WTC11 (cell line): ENCODE results near the gene NEFH. TPM values are rescaled to one million over a fixed set of nuclear protein-coding genes. Genes with fewer than 3 reads are reported as not detected.

ENCODE experiments used
- ATAC-seq: fragments of 200-7000 bp; cut with Tn5 transposase; 2 replicates; pipeline ENCODE4 v1.10.0; 2021; ENCODE audit warnings: mild to moderate bottlenecking, moderate library complexity
- CTCF ChIA-PET: fragments of 300-600 bp; sonication (Branson Sonifier 250); formaldehyde crosslinking; loops from one replicate; lab custom pipeline; 2021; ENCODE audit warnings: antibody characterized with exemption; lab: Charles Lee
- POLR2A ChIA-PET: fragments of 350-600 bp; sonication (Branson Sonifier 250); formaldehyde crosslinking; loops from one replicate; lab custom pipeline; 2021; ENCODE audit warnings: antibody characterized with exemption; lab: Charles Lee
- DNase-seq: peaks from one replicate; pipeline ENCODE4 v3.0.0; 2021; ENCODE audit warnings: low spot score
- H3K27ac Mint-ChIP-seq: 2 replicates; pipeline ENCODE4 v1.8.0; 2021; ENCODE audit warnings: mixed read lengths
- H3K27me3 Mint-ChIP-seq: 2 replicates; pipeline ENCODE4 v1.8.0; 2021; ENCODE audit warnings: low read depth, mild to moderate bottlenecking, moderate library complexity, mixed read lengths
- H3K36me3 Mint-ChIP-seq: 2 replicates; pipeline ENCODE4 v1.8.0; 2021; ENCODE audit warnings: mixed read lengths
- H3K4me1 Mint-ChIP-seq: 2 replicates; pipeline ENCODE4 v1.8.0; 2022; ENCODE audit warnings: mixed read lengths
- H3K4me3 Mint-ChIP-seq: 2 replicates; pipeline ENCODE4 v1.8.0; 2021; ENCODE audit warnings: mild to moderate bottlenecking, moderate library complexity, mixed read lengths
- H3K9me3 Mint-ChIP-seq: 2 replicates; pipeline ENCODE4 v1.8.0; 2021; ENCODE audit warnings: mixed read lengths
- ATF1 ChIP-seq: sonication (generic); formaldehyde crosslinking; IDR thresholded peaks from 2 replicates; pipeline ENCODE4 v1.8.1; 2023; ENCODE audit warnings: mild to moderate bottlenecking, moderate library complexity, missing genetic modification reagents
- CBFB ChIP-seq: sonication (generic); formaldehyde crosslinking; IDR thresholded peaks from 2 replicates; pipeline ENCODE4 v1.8.1; 2022; ENCODE audit warnings: mild to moderate bottlenecking, low read depth, missing genetic modification reagents
- CREB1 ChIP-seq: sonication (generic); formaldehyde crosslinking; IDR thresholded peaks from 2 replicates; pipeline ENCODE4 v1.8.0; 2023; ENCODE audit warnings: mild to moderate bottlenecking, missing genetic modification reagents
- CREM ChIP-seq: sonication (generic); formaldehyde crosslinking; IDR thresholded peaks from 2 replicates; pipeline ENCODE4 v1.8.1; 2022; ENCODE audit warnings: mild to moderate bottlenecking, missing genetic modification reagents, moderate library complexity
- ESRRA ChIP-seq: sonication (generic); formaldehyde crosslinking; IDR thresholded peaks from 2 replicates; pipeline ENCODE4 v1.8.1; 2022; ENCODE audit warnings: mild to moderate bottlenecking, missing genetic modification reagents, borderline replicate concordance
- FOXK1 ChIP-seq: sonication (generic); formaldehyde crosslinking; IDR thresholded peaks from 2 replicates; pipeline ENCODE4 v1.8.0; 2022; ENCODE audit warnings: mild to moderate bottlenecking, moderate library complexity, missing genetic modification reagents
- GRHL2 ChIP-seq: fragments of 250-450 bp; sonication (Bioruptor Pico); IDR thresholded peaks from 2 replicates; pipeline ENCODE4 v1.8.0; 2022; ENCODE audit warnings: mild to moderate bottlenecking, moderate library complexity; ENCODE audit not compliant: insufficient replicate concordance, severe bottlenecking
- IRF2 ChIP-seq: sonication (generic); formaldehyde crosslinking; IDR thresholded peaks from 2 replicates; pipeline ENCODE4 v1.8.0; 2022; ENCODE audit warnings: low read depth, missing genetic modification reagents, borderline replicate concordance
- JUN ChIP-seq: sonication (generic); formaldehyde crosslinking; IDR thresholded peaks from 2 replicates; pipeline ENCODE4 v1.8.0; 2023; ENCODE audit warnings: mild to moderate bottlenecking, missing genetic modification reagents
- NFATC4 ChIP-seq: fragments of 250-450 bp; sonication (Bioruptor Pico); IDR thresholded peaks from 2 replicates; pipeline ENCODE4 v1.9.0; 2021; ENCODE audit warnings: mild to moderate bottlenecking
- RELA ChIP-seq: sonication (generic); formaldehyde crosslinking; IDR thresholded peaks from 2 replicates; pipeline ENCODE4 v1.8.1; 2022; ENCODE audit warnings: missing genetic modification reagents, mild to moderate bottlenecking, borderline replicate concordance
- TP53 ChIP-seq: sonication (generic); formaldehyde crosslinking; IDR thresholded peaks from 2 replicates; pipeline ENCODE4 v1.8.1; 2023; ENCODE audit warnings: mild to moderate bottlenecking, missing genetic modification reagents
- USF1 ChIP-seq: sonication (generic); formaldehyde crosslinking; IDR thresholded peaks from 2 replicates; pipeline ENCODE4 v1.8.0; 2022; ENCODE audit warnings: mild to moderate bottlenecking, missing genetic modification reagents
- ZNF121 ChIP-seq: sonication (generic); formaldehyde crosslinking; IDR thresholded peaks from 2 replicates; pipeline ENCODE4 v1.8.0; 2023; ENCODE audit warnings: missing genetic modification reagents
- ZNF138 ChIP-seq: sonication (generic); formaldehyde crosslinking; conservative IDR thresholded peaks from 2 replicates; pipeline ENCODE4 v1.8.1; 2022; ENCODE audit warnings: mild to moderate bottlenecking, moderate library complexity, missing genetic modification reagents
- ZNF416 ChIP-seq: fragments of 250-450 bp; sonication (Bioruptor Pico); IDR thresholded peaks from 2 replicates; pipeline ENCODE4 v1.9.0; 2021; ENCODE audit warnings: mild to moderate bottlenecking, inconsistent platforms
- ZNF423 ChIP-seq: fragments of 250-450 bp; sonication (Bioruptor Pico); IDR thresholded peaks from 2 replicates; pipeline ENCODE4 v2.1.2; 2022; ENCODE audit warnings: mild to moderate bottlenecking, moderate library complexity
- ZNF512 ChIP-seq: sonication (generic); formaldehyde crosslinking; IDR thresholded peaks from 2 replicates; pipeline ENCODE4 v1.8.1; 2022; ENCODE audit warnings: missing genetic modification reagents, borderline replicate concordance
- total RNA-seq: library from RNA; stranded (reverse); gene quantifications from 3 replicates; pipeline ENCODE4 v1.2.3, GENCODE V29; 2021
- TF ChIP-seq, protein P1 (sequence below): fragments of 250-450 bp; sonication (Bioruptor Pico); IDR thresholded peaks from 2 replicates; pipeline ENCODE4 v1.9.0; 2021; ENCODE audit warnings: moderate library complexity, mild to moderate bottlenecking, inconsistent platforms, borderline replicate concordance
- TF ChIP-seq, protein P2 (sequence below): sonication (generic); formaldehyde crosslinking; IDR thresholded peaks from 2 replicates; pipeline ENCODE4 v1.8.0; 2023; ENCODE audit warnings: mild to moderate bottlenecking, missing genetic modification reagents
- TF ChIP-seq, protein P3 (sequence below): sonication (generic); formaldehyde crosslinking; IDR thresholded peaks from 2 replicates; pipeline ENCODE4 v1.8.1; 2023; ENCODE audit warnings: mild to moderate bottlenecking, missing genetic modification reagents

NEFH gene
- total RNA-seq, 1 experiment from 2014 or later = 2.6 TPM

- Mint-ChIP-seq H3K27ac (no peak overlapping the region), H3K27me3 (peaks cover 48% of the 10 kb centered on the region), H3K4me3 (no peak overlapping the region), H3K4me1 (peaks cover 31% of the 10 kb centered on the region), H3K9me3 (no peaks in the 10 kb centered on the region), H3K36me3 (peaks cover 12% of the 10 kb centered on the region; the same call in 1 of the 2 replicates)
- ATAC-seq (no peak), DNase-seq (no peak)
- POLR2A ChIA-PET = interaction anchor here (0.7 kb wide), 1 partner anchor 36 kb away, joined by 8 read pairs; no protein-coding TSS in a partner anchor
- CTCF ChIA-PET = interaction anchor here (0.7 to 6.2 kb wide), 6 partner anchors 13 to 329 kb away, joined by 5 to 60 read pairs (median 6); partner anchors contain the start of gene THOC5
- TF ChIP-seq USF1 (CRISPR knock-in tag) (no peak), ZNF138 (CRISPR knock-in tag) (no peak), ATF1 (CRISPR knock-in tag) (no peak), GRHL2 (CRISPR knock-in tag) (no peak), ZNF121 (CRISPR knock-in tag) (no peak), RELA (no peak), IRF2 (CRISPR knock-in tag) (no peak), FOXK1 (CRISPR knock-in tag) (no peak), ZNF423 (CRISPR knock-in tag) (no peak), CREM (no peak), TP53 (CRISPR knock-in tag) (no peak)
- TF ChIP-seq, protein P1, sequence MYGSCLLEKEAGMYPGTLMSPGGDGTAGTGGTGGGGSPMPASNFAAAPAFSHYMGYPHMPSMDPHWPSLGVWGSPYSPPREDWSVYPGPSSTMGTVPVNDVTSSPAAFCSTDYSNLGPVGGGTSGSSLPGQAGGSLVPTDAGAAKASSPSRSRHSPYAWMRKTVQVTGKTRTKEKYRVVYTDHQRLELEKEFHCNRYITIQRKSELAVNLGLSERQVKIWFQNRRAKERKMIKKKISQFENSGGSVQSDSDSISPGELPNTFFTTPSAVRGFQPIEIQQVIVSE = no peak
- TF ChIP-seq, protein P2, sequence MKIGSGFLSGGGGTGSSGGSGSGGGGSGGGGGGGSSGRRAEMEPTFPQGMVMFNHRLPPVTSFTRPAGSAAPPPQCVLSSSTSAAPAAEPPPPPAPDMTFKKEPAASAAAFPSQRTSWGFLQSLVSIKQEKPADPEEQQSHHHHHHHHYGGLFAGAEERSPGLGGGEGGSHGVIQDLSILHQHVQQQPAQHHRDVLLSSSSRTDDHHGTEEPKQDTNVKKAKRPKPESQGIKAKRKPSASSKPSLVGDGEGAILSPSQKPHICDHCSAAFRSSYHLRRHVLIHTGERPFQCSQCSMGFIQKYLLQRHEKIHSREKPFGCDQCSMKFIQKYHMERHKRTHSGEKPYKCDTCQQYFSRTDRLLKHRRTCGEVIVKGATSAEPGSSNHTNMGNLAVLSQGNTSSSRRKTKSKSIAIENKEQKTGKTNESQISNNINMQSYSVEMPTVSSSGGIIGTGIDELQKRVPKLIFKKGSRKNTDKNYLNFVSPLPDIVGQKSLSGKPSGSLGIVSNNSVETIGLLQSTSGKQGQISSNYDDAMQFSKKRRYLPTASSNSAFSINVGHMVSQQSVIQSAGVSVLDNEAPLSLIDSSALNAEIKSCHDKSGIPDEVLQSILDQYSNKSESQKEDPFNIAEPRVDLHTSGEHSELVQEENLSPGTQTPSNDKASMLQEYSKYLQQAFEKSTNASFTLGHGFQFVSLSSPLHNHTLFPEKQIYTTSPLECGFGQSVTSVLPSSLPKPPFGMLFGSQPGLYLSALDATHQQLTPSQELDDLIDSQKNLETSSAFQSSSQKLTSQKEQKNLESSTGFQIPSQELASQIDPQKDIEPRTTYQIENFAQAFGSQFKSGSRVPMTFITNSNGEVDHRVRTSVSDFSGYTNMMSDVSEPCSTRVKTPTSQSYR = no peak
Measured at GRCh38 chr22:29483254-29483653, 3.2 kb downstream of the NEFH start.

DNA sequence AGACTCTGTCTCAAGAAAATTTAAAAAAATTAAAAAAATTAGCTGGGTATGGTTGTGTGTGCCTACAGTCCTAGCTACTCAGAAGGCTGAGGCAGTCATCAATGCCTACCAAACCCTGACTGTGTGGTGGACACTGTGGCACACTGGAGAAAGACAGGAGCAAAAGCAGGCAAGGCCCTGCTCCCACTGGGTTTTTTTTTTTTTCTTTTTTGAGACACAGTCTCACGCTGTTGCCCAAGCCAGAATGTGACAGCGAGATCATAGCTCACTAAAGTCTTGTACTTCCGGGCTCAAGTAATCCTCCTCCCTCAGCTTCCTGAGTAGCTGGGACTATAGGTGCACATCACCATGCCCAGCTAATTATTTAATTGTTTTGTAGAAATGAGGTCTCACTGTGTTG lies 4.6 kb downstream of the NEFH start:
- Mint-ChIP-seq H3K27ac (no peak overlapping the region), H3K27me3 (peaks cover 35% of the 10 kb centered on the region), H3K4me3 (no peak overlapping the region), H3K4me1 (peaks cover 17% of the 10 kb centered on the region), H3K9me3 (0 out of 2 replicates have a peak, but pooled peaks cover 3% of the 10 kb centered on the region), H3K36me3 (peaks cover 22% of the 10 kb centered on the region)
- TF ChIP-seq USF1 (CRISPR knock-in tag) = no peak
- DNase-seq (no peak), ATAC-seq (no peak)
- ChIA-PET POLR2A (no interaction called here), CTCF (interaction anchor here (6.2 kb wide), 1 partner anchor 14 kb away, joined by 60 read pairs; no protein-coding TSS in a partner anchor)

- ATAC-seq (no peak), DNase-seq (no peak)
- Mint-ChIP-seq H3K27ac (no peak overlapping the region), H3K9me3 (0 out of 2 replicates have a peak, but pooled peaks cover 3% of the 10 kb centered on the region), H3K36me3 (peaks cover 22% of the 10 kb centered on the region), H3K4me3 (no peak overlapping the region), H3K27me3 (peaks cover 26% of the 10 kb centered on the region), H3K4me1 (peaks cover 15% of the 10 kb centered on the region)
- CTCF ChIA-PET = interaction anchor here (6.2 kb wide), 1 partner anchor 15 kb away, joined by 60 read pairs; no protein-coding TSS in a partner anchor
- POLR2A ChIA-PET = no interaction called here
- TF ChIP-seq CBFB (no peak), CREB1 (CRISPR knock-in tag) (no peak), JUN (CRISPR knock-in tag) (no peak), ZNF416 (CRISPR knock-in tag) (no peak), NFATC4 (CRISPR knock-in tag) (no peak), ZNF512 (CRISPR knock-in tag) (no peak), USF1 (CRISPR knock-in tag) (no peak), ESRRA (CRISPR knock-in tag) (no peak)
- TF ChIP-seq, protein P3, sequence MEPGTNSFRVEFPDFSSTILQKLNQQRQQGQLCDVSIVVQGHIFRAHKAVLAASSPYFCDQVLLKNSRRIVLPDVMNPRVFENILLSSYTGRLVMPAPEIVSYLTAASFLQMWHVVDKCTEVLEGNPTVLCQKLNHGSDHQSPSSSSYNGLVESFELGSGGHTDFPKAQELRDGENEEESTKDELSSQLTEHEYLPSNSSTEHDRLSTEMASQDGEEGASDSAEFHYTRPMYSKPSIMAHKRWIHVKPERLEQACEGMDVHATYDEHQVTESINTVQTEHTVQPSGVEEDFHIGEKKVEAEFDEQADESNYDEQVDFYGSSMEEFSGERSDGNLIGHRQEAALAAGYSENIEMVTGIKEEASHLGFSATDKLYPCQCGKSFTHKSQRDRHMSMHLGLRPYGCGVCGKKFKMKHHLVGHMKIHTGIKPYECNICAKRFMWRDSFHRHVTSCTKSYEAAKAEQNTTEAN (CRISPR knock-in tag) = no peak
- TF ChIP-seq, protein P2 = no peak
Measured at GRCh38 chr22:29485448-29485847, 5.4 kb downstream of the NEFH start.
